Thoracic aorta (tissue), 2 donors: Measurements from ENCODE around the gene SELENOO. TPM values are rescaled to one million over a fixed set of nuclear protein-coding genes. Genes with fewer than 3 reads are reported as not detected.

ENCODE experiments used
- ATAC-seq: fragments of 150-250 bp; one replicate; pipeline ENCODE4 v1.8.0; 2017; ENCODE audit warnings: low read depth; ENCODE audit not compliant: insufficient number of reproducible peaks, low FRiP score
- DNase-seq: peaks from one replicate; pipeline ENCODE4 v3.0.0-alpha.2; 2020; ENCODE audit warnings: low spot score
- H3K27ac ChIP-seq, 2 donors: fragments of 200-600 bp; sonication (generic); 1 replicate in 1 of 2; 2 replicates in 1 of 2; pipeline ENCODE4 v1.5.1; 2016; ENCODE audit warnings: mild to moderate bottlenecking in 2 of 2, moderate library complexity in 2 of 2
- H3K27me3 ChIP-seq: fragments of 200-600 bp; sonication (generic); replicated peaks from 2 replicates; pipeline ENCODE4 v1.6.0; 2016; ENCODE audit warnings: mild to moderate bottlenecking; ENCODE audit not compliant: insufficient read depth
- H3K36me3 ChIP-seq: fragments of 200-600 bp; sonication (generic); one replicate; pipeline ENCODE4 v1.5.1; 2016
- H3K4me1 ChIP-seq, 2 donors: fragments of 200-600 bp; sonication (generic); 1 replicate in 1 of 2; 2 replicates in 1 of 2; pipeline versions ENCODE4 v1.5.1 to v1.6.0; 2016; ENCODE audit warnings: low read depth in 2 of 2, mild to moderate bottlenecking in 1 of 2; ENCODE audit not compliant: control insufficient read depth in 1 of 2
- H3K4me3 ChIP-seq: fragments of 200-600 bp; sonication (generic); 2 replicates; pipeline ENCODE4 v1.5.1; 2016; ENCODE audit warnings: mild to moderate bottlenecking
- H3K9me3 ChIP-seq: fragments of 200-600 bp; sonication (generic); 2 replicates; pipeline ENCODE4 v1.5.1; 2016
- total RNA-seq, 2 donors: library from RNA; depleted of rRNA; stranded (reverse); fragments of >200 nt; gene quantifications; one replicate each; pipeline versions ENCODE4 v1.1.0 to v1.2.3, GENCODE V29; 2016
- TF ChIP-seq, protein P1 (sequence below): fragments of 200-600 bp; sonication (generic); IDR thresholded peaks from one replicate; pipeline ENCODE4 v1.5.1; 2019; ENCODE audit warnings: antibody characterized with exemption

SELENOO gene
- total RNA-seq, 2 donors from 2014 or later: 25.6 to 41.0 TPM

DNA sequence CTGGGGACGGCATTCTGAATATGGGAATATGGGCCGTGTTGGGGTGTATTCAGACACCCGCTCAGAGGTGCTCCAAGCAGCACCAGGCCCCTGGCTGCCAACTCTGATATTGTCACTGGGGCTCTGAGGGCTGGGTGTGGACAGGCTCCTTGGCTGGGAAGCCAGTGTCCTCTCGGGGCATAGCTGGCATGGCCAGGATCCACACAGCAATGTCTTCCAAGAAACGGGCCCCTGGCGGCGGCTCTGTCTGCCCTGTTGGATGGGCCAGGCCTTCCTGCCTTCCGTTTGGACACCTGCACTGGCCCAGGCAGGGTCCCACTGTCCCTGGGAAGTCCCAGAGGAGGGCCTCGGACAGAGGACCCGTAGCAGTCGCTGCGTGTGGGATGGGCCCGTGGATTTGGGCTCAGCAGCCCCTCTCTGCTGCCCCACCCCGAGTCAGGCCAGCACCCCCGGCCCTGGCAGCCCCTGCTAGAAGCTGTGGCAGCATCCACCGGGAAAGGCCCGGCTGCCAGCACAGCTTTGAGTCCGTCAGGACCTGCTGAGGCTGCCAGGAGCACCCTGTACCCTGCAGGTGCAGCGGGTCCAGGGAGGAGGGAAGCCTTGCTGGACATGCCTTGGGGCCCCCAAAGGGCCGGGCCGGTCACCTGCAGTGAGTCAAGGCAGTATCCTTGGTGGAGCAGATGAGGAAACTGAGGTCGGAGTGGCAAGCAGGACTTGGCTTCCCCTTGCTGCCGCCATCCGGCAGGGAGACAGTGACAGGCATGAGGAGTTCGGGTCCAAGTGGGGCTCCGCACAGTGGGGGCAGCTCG is 26.2 kb upstream of the SELENOO start:
- Histone ChIP-seq H3K27ac (no peak overlapping the region), H3K9me3 (no peaks in the 10 kb centered on the region), H3K4me3 (no peak overlapping the region), H3K4me1 (peaks cover 0 to 8% of the 10 kb centered on the region in 2 donors), H3K27me3 (no peaks in the 10 kb centered on the region), H3K36me3 (no peaks in the 10 kb centered on the region)
- TF ChIP-seq, protein P1, sequence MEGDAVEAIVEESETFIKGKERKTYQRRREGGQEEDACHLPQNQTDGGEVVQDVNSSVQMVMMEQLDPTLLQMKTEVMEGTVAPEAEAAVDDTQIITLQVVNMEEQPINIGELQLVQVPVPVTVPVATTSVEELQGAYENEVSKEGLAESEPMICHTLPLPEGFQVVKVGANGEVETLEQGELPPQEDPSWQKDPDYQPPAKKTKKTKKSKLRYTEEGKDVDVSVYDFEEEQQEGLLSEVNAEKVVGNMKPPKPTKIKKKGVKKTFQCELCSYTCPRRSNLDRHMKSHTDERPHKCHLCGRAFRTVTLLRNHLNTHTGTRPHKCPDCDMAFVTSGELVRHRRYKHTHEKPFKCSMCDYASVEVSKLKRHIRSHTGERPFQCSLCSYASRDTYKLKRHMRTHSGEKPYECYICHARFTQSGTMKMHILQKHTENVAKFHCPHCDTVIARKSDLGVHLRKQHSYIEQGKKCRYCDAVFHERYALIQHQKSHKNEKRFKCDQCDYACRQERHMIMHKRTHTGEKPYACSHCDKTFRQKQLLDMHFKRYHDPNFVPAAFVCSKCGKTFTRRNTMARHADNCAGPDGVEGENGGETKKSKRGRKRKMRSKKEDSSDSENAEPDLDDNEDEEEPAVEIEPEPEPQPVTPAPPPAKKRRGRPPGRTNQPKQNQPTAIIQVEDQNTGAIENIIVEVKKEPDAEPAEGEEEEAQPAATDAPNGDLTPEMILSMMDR: no peak
- ATAC-seq (no peak), DNase-seq (no peak)

DNA sequence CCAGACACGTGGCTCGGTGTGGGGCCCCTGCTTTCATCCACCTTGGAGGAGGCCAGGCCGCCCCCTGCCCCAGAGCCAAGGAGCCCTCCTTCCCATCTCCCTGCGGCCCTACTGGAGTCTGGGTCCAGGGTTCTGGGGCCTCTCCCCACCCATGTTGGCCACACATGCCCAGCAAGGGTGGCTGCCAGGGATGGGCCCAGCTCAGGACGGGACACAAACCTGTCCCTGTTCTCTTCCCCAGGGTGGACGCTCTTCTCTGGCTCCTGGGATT is 25.7 kb upstream of the SELENOO start:
- DNase-seq (no peak), ATAC-seq (no peak)
- Histone ChIP-seq H3K27ac (no peak overlapping the region), H3K9me3 (no peaks in the 10 kb centered on the region), H3K36me3 (no peaks in the 10 kb centered on the region), H3K4me3 (no peak overlapping the region), H3K4me1 (peaks cover 0 to 8% of the 10 kb centered on the region in 2 donors), H3K27me3 (no peaks in the 10 kb centered on the region)
- TF ChIP-seq, protein P1: no peak

DNA sequence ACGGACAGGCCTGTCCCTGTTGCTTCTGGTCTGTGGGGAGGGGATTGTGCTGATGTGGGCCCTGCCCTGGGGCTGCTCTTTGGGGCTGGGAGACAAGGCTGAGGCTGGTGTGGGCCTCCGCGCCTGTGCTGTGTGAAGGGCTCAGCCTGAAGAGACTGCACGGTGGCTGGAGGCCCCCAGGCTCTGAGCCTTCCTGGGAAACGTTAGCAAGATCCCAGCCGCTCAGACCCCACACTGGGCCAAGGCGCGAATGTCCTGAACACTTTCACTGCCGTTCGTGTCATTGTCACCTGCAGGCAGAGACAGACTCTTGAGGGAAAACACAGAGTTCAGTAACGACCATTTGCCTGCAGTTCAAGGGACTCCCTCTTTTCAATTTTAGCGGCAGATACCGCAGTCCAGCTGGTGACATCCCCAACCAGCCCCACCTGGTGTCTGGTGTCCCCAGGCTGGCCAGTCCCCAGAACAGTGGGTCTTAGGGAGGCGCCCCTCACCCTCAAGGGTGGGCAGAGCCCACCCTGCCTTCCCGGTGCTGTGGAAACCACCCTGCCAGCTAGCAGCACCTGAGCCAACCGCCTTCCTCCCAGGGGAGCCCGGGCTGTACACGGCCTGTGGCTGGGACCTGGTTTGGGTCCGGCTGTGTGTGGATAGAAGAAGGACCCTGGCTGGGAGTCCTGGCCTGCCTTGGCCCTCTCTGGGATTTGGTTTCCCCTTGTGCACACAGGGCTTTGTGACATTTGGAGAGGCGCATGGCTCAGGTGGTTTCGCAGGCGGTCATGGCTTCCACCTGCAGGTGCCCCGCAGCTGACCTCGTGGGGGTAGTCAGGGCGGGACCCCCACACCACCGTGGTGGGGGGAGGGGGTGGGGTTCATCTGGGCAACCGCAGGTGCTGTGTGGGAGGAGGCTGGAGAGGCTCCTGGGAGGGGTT is 24.6 kb upstream of the SELENOO start:
- TF ChIP-seq, protein P1: no peak
- H3K4me3 ChIP-seq: no peak overlapping the region
- no peaks in the 10 kb centered on the region for H3K36me3 ChIP-seq
- H3K9me3 ChIP-seq: no peaks in the 10 kb centered on the region
- H3K4me1 ChIP-seq: peaks cover 0 to 3% of the 10 kb centered on the region in 2 donors
- no peaks in the 10 kb centered on the region for H3K27me3 ChIP-seq
- ATAC-seq (no peak), DNase-seq (no peak)
- no peak overlapping the region for H3K27ac ChIP-seq

DNA sequence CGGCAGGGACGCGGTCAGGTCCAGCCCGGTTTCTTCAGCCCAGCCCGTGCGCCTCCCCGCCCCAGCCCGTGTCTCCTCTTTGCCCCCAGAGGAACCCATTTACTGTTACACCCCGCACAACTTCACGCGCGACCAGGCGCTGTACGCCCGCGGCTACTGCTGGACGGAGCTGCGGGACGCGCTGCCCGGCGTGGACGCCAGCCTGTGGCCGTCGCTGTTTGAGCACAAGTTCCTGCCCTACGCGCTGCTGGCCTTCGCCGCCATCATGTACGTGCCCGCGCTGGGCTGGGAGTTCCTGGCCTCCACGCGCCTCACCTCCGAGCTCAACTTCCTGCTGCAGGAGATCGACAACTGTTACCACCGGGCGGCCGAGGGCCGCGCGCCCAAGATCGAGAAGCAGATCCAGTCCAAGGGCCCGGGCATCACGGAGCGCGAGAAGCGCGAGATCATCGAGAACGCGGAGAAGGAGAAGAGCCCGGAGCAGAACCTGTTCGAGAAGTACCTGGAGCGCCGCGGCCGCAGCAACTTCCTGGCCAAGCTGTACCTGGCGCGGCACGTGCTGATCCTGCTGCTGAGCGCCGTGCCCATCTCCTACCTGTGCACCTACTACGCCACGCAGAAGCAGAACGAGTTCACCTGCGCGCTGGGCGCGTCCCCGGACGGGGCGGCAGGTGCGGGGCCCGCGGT is 23.8 kb upstream of the SELENOO start:
- H3K4me1 ChIP-seq: no peaks in the 10 kb centered on the region
- no peak overlapping the region for H3K4me3 ChIP-seq
- H3K36me3 ChIP-seq: no peaks in the 10 kb centered on the region
- no peak overlapping the region for H3K27ac ChIP-seq
- no peak for DNase-seq
- H3K27me3 ChIP-seq: no peaks in the 10 kb centered on the region
- TF ChIP-seq, protein P1: no peak
- no peaks in the 10 kb centered on the region for H3K9me3 ChIP-seq
- ATAC-seq: no peak
